Measurements from ENCODE around the gene PIF1.

PIF1 gene

DNA sequence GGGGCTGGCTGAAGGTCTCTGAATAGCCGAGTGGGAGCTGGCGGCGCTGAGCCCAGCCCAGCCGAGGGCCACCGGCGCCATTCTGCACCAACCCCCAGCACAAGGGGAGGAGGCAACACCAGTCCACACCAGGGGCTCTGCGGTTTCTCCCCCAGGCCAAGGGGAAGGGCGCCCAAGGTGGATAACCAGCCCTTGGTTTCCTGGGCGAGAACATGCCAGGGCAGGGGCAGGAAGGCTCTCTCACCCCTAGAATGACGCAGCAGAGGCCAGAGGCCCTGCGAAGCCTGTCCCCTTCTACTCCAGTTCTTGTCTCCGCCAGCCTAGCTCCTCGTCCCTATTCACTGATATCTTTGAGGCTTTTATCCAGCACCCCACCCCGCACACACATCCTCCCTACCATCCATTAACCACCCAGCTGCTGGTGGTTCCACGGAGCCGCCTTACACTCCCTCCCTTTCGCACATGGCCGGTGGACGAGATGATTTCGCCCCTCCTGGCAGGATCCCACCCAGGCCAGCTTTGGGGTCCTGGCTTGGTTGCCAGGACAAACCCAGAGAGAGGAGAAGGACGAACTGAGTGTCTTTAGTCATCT is 51.3 kb downstream of the PIF1 start:
- no peaks in the 10 kb centered on the region for H3K9me2 ChIP-seq (replicated peaks; ENCODE audit: control insufficient read depth, low read length)
- no peaks in the 10 kb centered on the region for H3K36me3 ChIP-seq (ENCODE audit: control insufficient read depth, low read length)
- no peaks in the 10 kb centered on the region for H3K4me1 ChIP-seq (ENCODE audit: control insufficient read depth, low read length)
- no peaks in the 10 kb centered on the region for H3K79me2 ChIP-seq (ENCODE audit: control insufficient read depth, low read length)
- H3K4me2 ChIP-seq (ENCODE audit: low read length) = no peak overlapping the region
- H3K27me3 ChIP-seq (ENCODE audit: control insufficient read depth, low read length) = peaks cover 64% of the 10 kb centered on the region
- H4K20me1 ChIP-seq (ENCODE audit: control insufficient read depth, insufficient read depth, low read depth, low read length) = no peaks in the 10 kb centered on the region
- H3K4me3 ChIP-seq (ENCODE audit: low read length) = no peak overlapping the region
- no peak overlapping the region for H3K27ac ChIP-seq (ENCODE audit: low read depth, low read length)
- H3K9me3 ChIP-seq (ENCODE audit: control insufficient read depth, insufficient read depth, low read length) = no peaks in the 10 kb centered on the region
- TF ChIP-seq EZH2phosphoT487 (IDR thresholded peaks at IDR 0.05; ENCODE audit: borderline replicate concordance, low read length) = no peak
- TF ChIP-seq, protein P1, sequence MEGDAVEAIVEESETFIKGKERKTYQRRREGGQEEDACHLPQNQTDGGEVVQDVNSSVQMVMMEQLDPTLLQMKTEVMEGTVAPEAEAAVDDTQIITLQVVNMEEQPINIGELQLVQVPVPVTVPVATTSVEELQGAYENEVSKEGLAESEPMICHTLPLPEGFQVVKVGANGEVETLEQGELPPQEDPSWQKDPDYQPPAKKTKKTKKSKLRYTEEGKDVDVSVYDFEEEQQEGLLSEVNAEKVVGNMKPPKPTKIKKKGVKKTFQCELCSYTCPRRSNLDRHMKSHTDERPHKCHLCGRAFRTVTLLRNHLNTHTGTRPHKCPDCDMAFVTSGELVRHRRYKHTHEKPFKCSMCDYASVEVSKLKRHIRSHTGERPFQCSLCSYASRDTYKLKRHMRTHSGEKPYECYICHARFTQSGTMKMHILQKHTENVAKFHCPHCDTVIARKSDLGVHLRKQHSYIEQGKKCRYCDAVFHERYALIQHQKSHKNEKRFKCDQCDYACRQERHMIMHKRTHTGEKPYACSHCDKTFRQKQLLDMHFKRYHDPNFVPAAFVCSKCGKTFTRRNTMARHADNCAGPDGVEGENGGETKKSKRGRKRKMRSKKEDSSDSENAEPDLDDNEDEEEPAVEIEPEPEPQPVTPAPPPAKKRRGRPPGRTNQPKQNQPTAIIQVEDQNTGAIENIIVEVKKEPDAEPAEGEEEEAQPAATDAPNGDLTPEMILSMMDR (IDR thresholded peaks at IDR 0.05; ENCODE audit: low read depth, low read length, poor library complexity, severe bottlenecking) = no peak
- no peaks in the 10 kb centered on the region for H3F3A ChIP-seq (ENCODE audit: control insufficient read depth, insufficient read depth)

DNA sequence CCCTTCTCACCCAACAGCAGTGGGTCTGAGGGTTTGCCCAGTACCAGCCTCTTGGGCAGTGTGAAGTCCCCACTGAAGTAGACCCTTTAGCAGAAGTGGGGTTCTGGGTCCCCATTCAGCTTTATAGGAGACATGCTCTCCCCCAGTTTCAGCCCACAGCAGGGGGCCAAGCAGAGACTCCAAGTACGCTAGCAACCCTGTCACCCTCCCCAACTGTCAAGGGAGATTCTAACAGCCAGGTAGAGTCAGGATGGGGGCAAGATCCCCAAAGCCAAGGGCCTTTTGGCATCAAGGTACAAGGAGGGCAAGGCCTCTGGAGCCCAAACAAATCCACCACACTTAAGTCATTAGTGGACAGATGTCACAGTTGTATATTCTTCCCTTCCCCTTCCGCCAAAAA is 51.8 kb downstream of the PIF1 start:
- Histone ChIP-seq H3K9me2 (replicated peaks; ENCODE audit: control insufficient read depth, low read length) (no peaks in the 10 kb centered on the region), H3K79me2 (ENCODE audit: control insufficient read depth, low read length) (no peaks in the 10 kb centered on the region), H3K36me3 (ENCODE audit: control insufficient read depth, low read length) (no peaks in the 10 kb centered on the region), H3K27ac (ENCODE audit: low read depth, low read length) (no peak overlapping the region), H3K4me2 (ENCODE audit: low read length) (no peak overlapping the region), H4K20me1 (ENCODE audit: control insufficient read depth, insufficient read depth, low read depth, low read length) (no peaks in the 10 kb centered on the region), H3K27me3 (ENCODE audit: control insufficient read depth, low read length) (peaks cover 61% of the 10 kb centered on the region), H3F3A (ENCODE audit: control insufficient read depth, insufficient read depth) (no peaks in the 10 kb centered on the region), H3K9me3 (ENCODE audit: control insufficient read depth, insufficient read depth, low read length) (no peaks in the 10 kb centered on the region), H3K4me3 (ENCODE audit: low read length) (no peak overlapping the region), H3K4me1 (ENCODE audit: control insufficient read depth, low read length) (no peaks in the 10 kb centered on the region)
- TF ChIP-seq, protein P1 (IDR thresholded peaks at IDR 0.05; ENCODE audit: low read depth, low read length, poor library complexity, severe bottlenecking) = no peak
- no peak for TF ChIP-seq EZH2phosphoT487 (IDR thresholded peaks at IDR 0.05; ENCODE audit: borderline replicate concordance, low read length)

DNA sequence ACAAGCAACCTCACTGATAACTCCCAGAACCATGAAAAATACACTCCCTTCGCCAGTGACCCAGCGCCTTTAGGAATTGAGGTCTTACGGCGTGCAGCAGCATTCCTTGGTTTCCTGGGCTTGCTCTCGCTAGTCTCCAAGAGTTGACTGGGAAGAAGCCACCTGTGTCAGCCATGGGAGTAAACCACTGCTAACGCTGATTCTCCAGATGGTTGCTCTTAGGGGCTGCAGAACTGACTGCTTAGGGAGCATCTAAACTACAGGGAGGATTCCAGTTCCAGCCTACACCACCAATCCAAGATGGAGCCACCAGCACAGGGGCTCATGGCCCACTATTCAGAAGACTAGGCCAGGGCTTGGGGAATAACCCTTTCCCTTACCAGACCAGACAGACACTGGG is 52.5 kb downstream of the PIF1 start:
- Histone ChIP-seq H3K4me3 (ENCODE audit: low read length) (no peak overlapping the region), H3K27me3 (ENCODE audit: control insufficient read depth, low read length) (peaks cover 58% of the 10 kb centered on the region), H3K4me2 (ENCODE audit: low read length) (no peak overlapping the region), H3K9me2 (replicated peaks; ENCODE audit: control insufficient read depth, low read length) (no peaks in the 10 kb centered on the region), H3K9me3 (ENCODE audit: control insufficient read depth, insufficient read depth, low read length) (no peaks in the 10 kb centered on the region), H3K4me1 (ENCODE audit: control insufficient read depth, low read length) (no peaks in the 10 kb centered on the region), H3F3A (ENCODE audit: control insufficient read depth, insufficient read depth) (no peaks in the 10 kb centered on the region), H3K79me2 (ENCODE audit: control insufficient read depth, low read length) (no peaks in the 10 kb centered on the region), H4K20me1 (ENCODE audit: control insufficient read depth, insufficient read depth, low read depth, low read length) (no peaks in the 10 kb centered on the region), H3K36me3 (ENCODE audit: control insufficient read depth, low read length) (no peaks in the 10 kb centered on the region), H3K27ac (ENCODE audit: low read depth, low read length) (no peak overlapping the region)
- no peak for TF ChIP-seq EZH2phosphoT487 (IDR thresholded peaks at IDR 0.05; ENCODE audit: borderline replicate concordance, low read length)
- TF ChIP-seq, protein P1 (IDR thresholded peaks at IDR 0.05; ENCODE audit: low read depth, low read length, poor library complexity, severe bottlenecking) = no peak
